HEK293T (cell line): ENCODE results near the gene TMEM106C.

Experiments
- BHLHE40 ChIP-seq: fragments of 450-650 bp; IDR thresholded peaks from 2 replicates; pipeline ENCODE4 v1.6.1; 2016; ENCODE audit warnings: mild to moderate bottlenecking, moderate library complexity, borderline replicate concordance
- FOXK2 ChIP-seq: fragments of 450-650 bp; IDR thresholded peaks from 2 replicates; pipeline ENCODE4 v1.6.1; 2016; ENCODE audit warnings: mild to moderate bottlenecking
- NFRKB ChIP-seq: fragments of 450-650 bp; IDR thresholded peaks from 2 replicates; pipeline ENCODE4 v1.6.1; 2016; ENCODE audit warnings: mild to moderate bottlenecking, moderate library complexity
- SP1 ChIP-seq: fragments of 450-650 bp; IDR thresholded peaks from 2 replicates; pipeline ENCODE4 v1.6.1; 2017
- SUZ12 ChIP-seq: fragments of 450-650 bp; IDR thresholded peaks from 2 replicates; pipeline ENCODE4 v1.6.1; 2016; ENCODE audit warnings: mild to moderate bottlenecking

- TF ChIP-seq SUZ12: no peak
- no peak for TF ChIP-seq BHLHE40
- TF ChIP-seq NFRKB: no peak
- TF ChIP-seq FOXK2: no peak
- no peak for TF ChIP-seq SP1
Observed at GRCh38 chr12:47979166-47979565, 15.8 kb downstream of the TMEM106C start.
